ENCODE measurements around the gene DRC7.
"Not testable (repeated sequence)": the region's sequence is repeated elsewhere in the genome, so short reads cannot be mapped to it uniquely, and the experiment has no call there.

The DRC7 gene

DNA sequence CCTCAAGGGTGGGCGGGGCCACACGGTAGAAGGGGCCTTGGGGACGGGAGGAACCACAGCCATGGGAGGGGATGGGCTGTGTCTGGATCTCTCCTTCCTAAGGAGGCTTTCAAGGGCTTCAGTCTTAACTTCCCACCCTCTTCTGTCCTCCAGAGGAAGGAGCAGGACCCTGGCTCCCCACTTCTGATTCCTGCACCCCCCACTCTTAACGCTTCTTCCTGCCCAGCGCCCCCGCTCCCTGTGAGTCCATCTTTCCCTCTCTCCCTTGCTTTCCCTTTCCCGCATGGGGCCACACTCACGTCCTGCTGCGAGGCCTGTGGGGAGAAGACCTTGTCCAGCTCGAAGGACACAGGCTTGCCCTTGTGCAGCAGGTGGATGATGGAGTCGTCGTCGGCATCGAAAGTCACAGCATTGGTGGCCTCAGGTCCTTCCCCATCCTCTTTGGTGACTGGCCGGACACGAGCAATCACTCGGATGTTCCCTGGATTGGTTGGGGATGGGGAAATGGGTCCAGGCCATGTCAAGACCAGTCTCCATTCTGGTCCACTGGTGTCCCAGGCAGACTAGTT lies 70.6 kb downstream of the DRC7 start:
- DNase-seq: no peak

DNA sequence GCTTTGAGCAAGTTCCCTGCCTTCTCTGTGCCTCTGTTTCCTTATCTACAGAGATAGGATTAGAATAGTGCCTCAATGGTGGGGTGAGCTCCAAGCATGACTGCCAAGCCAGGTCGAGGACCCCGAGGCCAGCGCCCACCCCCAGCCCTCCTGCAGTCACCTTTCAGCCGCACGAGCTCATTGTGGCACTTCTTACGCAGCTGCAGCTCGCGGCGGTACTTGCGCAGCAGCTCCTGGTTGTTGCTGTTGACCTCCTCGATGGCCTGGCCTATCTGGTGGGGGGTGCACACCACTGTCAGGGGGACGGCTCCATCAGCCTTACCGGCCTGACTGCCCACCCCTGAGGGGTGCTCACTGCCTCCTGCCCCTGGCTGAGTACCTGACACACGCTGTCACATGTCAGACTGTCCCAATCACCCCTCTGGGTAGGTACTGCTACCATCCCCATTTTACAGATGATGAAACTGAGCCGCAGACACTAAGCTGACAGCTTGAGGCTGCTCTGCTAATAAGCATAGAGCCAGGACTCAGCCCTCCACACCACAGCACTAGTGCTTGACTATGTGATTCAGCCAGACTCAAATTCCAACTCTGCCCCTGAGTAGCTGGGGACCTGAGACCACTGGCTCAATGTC lies 72.2 kb downstream of the DRC7 start:
- no peak for DNase-seq

DNA sequence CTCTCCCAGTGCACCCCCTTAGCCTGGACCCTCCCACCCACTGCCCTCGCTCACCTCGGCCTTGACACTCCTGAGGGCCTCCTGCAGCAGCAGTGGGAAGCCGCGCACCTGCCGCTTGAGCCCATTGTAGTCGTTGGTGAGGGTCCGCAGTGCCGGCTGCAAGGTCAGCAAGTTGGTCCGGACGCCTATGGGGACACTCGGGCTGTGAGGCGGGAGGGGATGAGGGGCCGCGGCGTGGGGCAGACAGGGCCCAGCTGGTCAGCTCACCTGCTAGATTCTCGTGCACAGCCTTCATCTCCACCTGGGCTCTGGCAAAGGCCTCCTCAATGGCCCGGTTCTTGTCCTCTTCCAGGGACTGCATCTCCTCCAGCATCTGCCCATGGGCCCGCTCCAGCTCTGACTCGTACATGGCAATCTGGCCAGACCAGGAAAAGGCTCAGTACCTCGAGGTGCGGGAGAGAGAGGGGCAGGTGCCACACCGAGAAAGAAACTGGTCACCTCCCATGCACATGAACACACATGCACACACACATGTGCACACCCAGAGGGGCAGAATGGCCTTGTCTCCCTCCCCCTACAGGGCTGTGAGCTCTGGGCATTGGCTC lies 75.0 kb downstream of the DRC7 start:
- DNase-seq: no peak

DNA sequence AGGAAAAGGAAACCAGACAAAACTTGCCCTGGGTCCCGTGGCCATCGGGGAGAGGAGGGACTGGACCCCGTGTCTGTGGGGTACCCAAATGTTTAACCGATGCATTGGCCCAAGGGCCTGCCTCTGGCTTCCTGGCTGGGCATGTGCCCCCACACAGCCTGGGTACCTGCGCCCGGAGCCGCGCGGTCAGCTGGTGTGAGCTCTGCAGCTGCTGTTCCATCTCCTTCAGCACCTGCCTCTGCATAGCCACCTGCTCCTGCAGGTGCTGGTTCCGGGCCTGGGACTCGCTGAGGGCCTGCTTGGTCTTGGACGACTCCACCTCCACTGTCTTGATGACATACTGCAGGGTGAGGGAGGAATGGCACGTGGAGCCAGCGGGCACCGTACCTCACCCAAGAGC lies 75.8 kb downstream of the DRC7 start:
- no peak for DNase-seq

DNA sequence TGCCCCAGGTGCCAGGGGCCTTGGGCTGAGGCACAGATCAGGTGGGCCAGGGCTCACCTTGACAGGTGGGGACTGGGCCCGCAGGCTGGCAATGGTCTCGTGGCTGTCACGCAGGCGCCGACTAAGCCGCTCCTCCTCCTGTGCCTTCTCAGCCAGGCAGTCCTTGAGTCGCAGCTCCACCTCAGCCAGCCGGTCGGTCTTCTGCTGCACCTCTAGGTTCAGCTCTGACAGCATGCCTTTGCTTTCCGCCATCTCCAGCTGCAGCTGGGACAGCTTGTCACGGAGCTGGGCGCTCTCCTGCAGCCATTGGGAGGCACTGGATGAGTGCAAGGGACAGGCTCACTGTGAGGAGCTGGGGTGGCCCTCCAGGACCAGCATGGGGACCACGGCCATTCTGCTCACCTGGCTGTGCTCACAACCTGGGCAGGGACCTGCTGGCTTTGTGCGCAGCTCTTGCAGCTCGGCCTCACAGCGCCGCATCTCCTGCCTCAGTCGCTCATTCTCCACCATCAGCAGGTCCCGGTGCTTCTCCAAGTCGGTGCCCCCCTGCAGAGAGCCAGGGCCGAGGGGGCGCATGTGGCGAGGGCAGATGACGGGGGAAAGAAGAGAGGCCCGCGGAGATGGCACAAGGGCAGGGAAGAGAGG lies 76.7 kb downstream of the DRC7 start:
- no peak for DNase-seq

DNA sequence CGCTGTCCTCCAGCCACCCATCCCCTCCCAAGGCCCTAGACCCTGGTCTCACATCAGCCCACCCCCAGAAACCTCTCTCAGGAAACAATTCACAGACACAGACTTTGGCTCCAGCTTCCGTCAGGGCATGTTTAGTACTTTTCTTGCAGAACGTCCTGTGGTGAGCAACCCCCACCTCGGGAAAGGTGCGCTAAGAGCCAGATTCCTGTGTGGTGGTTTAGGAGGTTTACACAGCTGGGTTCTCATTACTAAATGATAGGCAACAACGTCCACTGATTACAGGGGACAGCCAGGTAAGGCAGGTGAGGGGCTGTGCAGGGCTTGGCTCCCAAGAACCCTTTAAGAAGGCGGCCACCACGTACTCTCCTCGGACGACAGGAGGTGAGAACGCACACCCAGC lies 78.4 kb downstream of the DRC7 start:
- DNase-seq: no peak

DNA sequence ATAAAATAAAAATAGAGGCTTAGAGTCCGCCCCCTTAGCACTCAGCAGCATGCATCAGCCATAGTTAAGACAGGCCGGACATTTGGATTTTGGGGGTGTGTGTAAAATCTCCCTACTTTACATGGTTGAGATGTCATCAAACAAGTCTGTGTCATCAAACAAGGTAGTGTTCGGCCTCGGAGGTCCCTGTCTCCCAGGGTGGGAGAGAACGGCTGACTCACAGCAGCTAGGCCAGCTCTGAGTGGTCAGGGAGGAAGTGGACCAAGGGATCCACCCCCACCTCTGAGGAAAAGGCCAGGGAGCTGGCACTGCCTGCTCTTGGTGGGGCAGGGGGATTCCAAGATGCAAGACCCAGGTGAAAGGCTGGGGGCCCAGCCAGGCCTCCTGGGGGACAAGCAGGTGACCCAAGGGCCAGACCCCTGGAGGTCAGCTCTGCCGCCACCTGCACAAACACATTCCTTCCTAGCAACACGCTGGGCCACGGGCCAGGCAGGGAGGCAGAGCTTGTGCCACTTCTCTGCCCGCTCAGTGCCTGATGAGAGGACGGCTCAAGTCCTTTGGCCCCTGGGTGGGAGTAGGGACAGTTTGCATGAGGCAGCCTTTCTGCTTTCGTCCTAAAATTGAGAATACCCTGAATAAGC lies 79.2 kb downstream of the DRC7 start:
- no peak for DNase-seq

DNA sequence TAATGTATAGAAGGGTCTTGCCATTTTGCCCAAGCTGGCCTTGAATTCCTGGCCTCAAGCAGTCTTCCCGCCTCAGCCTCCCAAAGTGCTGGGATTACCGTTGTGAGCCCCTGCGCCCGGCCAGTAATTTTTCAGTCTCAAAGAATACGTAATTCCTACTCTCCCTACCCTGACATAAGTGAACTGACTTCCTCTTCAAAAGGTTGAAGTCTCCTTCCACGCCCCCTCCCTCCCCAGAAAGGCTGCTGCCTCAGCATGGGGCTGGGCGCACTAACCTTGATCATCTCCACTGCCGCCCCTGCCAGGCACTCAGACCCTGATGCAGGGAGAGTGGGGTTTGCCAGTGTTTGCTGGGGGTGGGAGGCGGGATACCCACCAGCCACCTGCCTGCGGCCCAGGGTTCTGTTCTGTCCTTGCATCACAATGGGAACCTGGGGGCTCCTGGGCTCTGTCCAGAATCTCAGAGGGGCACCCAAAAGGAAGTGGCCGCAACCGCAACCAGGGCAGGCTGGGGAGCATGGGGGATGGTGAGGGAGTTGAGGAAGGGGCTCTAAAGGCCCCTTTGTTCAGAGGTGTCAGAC lies 80.2 kb downstream of the DRC7 start:
- DNase-seq: no peak

DNA sequence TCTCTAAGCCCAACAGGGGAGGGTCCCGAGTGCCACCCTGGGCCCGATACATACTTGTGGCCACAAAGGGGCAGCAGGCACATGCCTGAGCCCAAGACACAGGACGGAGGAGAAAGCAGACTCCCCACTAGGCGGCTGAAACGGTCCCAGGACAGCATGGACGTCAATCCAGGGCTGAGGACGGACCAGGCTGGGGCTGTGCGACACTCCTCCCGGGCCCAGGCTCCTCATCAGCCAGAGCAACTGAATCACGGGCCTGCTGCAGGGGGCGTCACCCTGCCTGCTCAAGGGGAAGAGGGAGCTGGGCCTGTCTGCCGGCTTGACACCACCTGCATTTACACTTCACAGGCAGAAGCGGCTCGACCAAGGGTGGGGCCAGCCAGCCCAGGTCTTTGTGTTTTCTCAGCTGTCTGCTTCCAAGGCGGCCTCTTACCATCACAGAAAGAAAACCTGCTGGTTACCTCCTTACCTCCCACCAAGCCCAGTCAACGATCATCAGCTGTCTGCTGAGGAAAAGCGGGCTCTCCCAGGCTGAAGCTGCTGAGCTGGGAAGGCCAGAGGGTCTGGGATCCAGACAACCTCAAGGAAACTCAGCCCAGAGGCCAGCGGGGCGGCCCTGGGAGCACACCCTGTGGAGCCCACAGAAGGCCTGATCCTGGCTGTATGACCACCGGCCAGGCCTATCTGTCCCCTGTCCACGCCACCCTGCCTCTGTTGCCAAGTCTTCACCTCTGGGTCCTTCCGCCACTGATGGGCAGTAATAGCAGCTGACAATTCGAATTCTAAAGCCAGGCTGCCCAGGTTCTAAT lies 81.3 kb downstream of the DRC7 start:
- no peak for DNase-seq

DNA sequence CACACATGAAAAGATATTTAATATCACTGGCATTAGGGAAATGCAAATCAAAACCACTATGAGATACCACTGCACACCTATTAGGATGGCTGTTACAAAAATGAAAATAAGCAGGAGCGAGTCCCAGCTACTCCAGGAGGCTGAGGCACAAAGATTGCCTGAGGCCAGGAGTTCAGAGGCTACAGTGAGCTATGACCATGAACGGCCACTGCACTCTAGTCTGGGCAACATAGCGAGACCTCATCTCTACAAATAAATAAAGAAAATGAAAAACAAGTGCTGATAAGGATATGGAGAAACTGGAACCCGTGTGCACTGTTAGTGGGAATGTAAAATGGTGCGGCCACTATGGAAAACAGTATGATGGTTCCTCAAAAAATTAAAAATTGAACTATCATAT lies 84.1 kb downstream of the DRC7 start:
- no peak for DNase-seq

DNA sequence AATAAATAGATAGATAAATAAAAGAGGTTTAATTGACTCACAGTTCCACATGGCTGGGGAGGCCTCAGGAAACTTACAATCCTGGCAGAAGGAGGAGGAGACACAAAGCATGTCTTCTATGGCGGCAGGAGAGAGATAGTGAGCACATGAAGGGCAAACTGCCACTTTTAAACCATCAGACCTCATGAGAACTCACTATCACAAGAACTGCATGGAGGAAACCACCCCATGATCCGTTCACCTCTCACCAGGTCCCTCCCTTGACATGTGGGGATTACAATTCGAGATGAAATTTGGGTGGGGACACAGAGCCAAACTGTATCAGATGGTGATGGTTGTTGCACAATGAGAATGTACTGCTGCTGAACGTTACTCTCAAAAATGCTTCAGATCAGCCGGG lies 85.2 kb downstream of the DRC7 start:
- not testable (repeated sequence) for DNase-seq

DNA sequence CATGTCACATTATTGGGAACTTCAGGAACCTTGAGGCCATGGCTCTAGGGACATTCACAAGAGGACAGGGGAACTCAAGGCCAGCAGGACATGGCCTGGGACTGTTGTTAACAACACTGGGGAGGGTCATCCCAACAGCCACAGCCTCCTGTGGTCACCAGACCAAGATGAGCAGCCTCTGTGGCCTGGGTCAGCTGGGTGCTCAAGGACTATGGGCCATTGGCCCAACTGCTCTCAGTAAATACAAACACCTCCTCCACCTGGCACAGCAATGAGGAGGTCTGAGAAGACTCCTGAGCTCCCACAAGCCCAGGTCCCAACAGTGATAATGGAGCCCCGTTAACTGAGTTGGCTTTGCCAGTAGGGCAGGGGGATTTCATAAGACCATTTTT lies 86.7 kb downstream of the DRC7 start:
- DNase-seq: no peak

All from NCI-H2171 treated with DMSO at 0.1 percent for 48 hours (cell line).